IMR-90 (cell line): Measurements from ENCODE around the gene ABHD12. TPM values are rescaled to one million over a fixed set of nuclear protein-coding genes. Genes with fewer than 3 reads are reported as not detected.

Source experiments
- ATAC-seq: fragments of 200-7000 bp; cut with Tn5 transposase; 2 replicates; pipeline ENCODE4 v1.9.1; 2020; ENCODE audit warnings: low read depth, mild to moderate bottlenecking, moderate library complexity
- BruUV-seq: library from RNA; stranded (reverse); fragments of 400-500 nt; replicated peaks from 2 replicates; lab custom pipeline; 2021; lab: Mats Ljungman, UMichigan
- CTCF ChIA-PET: fragments of 300-600 bp; formaldehyde crosslinking; extraction: SDS; loops from one replicate; lab custom pipeline; 2021; ENCODE audit warnings: antibody characterized with exemption; lab: Yijun Ruan, JAX
- POLR2A ChIA-PET: fragments of 300-600 bp; sonication (Branson Sonifier 250); formaldehyde crosslinking; loops from one replicate; lab custom pipeline; 2022; ENCODE audit warnings: antibody characterized with exemption; ENCODE audit not compliant: unreplicated experiment; lab: Charles Lee
- DNase-seq: peaks from one replicate; pipeline ENCODE4 v3.0.0; 2013
- H2AFZ ChIP-seq: replicated peaks from 2 replicates; pipeline ENCODE3; 2013; ENCODE audit warnings: low read length, mild to moderate bottlenecking; ENCODE audit not compliant: poor library complexity
- H2AK5ac ChIP-seq: 2 replicates; pipeline ENCODE4 v1.6.1; 2013; ENCODE audit warnings: low read depth, low read length, inconsistent platforms
- H2AK9ac ChIP-seq: replicated peaks from 2 replicates; pipeline ENCODE3; 2013; ENCODE audit warnings: mild to moderate bottlenecking, low read depth, low read length, moderate library complexity; ENCODE audit not compliant: poor library complexity
- H2BK120ac ChIP-seq: 2 replicates; pipeline ENCODE4 v1.6.1; 2013; ENCODE audit warnings: low read depth, low read length, inconsistent platforms
- H2BK15ac ChIP-seq: 3 replicates; pipeline ENCODE4 v1.6.1; 2013; ENCODE audit warnings: low read depth, low read length, inconsistent platforms
- H2BK20ac ChIP-seq: 2 replicates; pipeline ENCODE4 v1.6.1; 2013; ENCODE audit warnings: low read depth, mild to moderate bottlenecking, inconsistent platforms, low read length, moderate library complexity
- H2BK5ac ChIP-seq: 2 replicates; pipeline ENCODE4 v1.6.1; 2013; ENCODE audit warnings: mild to moderate bottlenecking, low read depth, low read length, inconsistent platforms; ENCODE audit not compliant: poor library complexity, severe bottlenecking
- H3K14ac ChIP-seq: replicated peaks from 2 replicates; pipeline ENCODE4 v1.6.1; 2013; ENCODE audit warnings: low read depth, low read length, inconsistent platforms
- H3K18ac ChIP-seq: 2 replicates; pipeline ENCODE4 v1.6.1; 2013; ENCODE audit warnings: low read depth, low read length, control low read depth
- H3K23ac ChIP-seq: 2 replicates; pipeline ENCODE4 v1.6.1; 2013; ENCODE audit warnings: low read depth, low read length, inconsistent platforms
- H3K27ac ChIP-seq: 2 replicates; pipeline ENCODE4 v1.5.1; 2013; ENCODE audit warnings: mild to moderate bottlenecking, control low read depth, low read length; ENCODE audit not compliant: insufficient read depth
- H3K27me3 ChIP-seq: 2 replicates; pipeline ENCODE4 v1.6.1; 2013; ENCODE audit warnings: low read length; ENCODE audit not compliant: control insufficient read depth, insufficient read depth
- H3K36me3 ChIP-seq: 2 replicates; pipeline ENCODE4 v1.6.1; 2013; ENCODE audit warnings: low read length, mixed read lengths; ENCODE audit not compliant: control insufficient read depth, insufficient read depth
- H3K4ac ChIP-seq: 2 replicates; pipeline ENCODE4 v1.6.1; 2013; ENCODE audit warnings: low read depth, low read length, inconsistent platforms
- H3K4me1 ChIP-seq: 2 replicates; pipeline ENCODE4 v1.6.1; 2013; ENCODE audit warnings: low read length, mixed read lengths; ENCODE audit not compliant: control insufficient read depth, insufficient read depth
- H3K4me2 ChIP-seq: 2 replicates; pipeline ENCODE4 v1.6.1; 2013; ENCODE audit warnings: low read depth, mild to moderate bottlenecking, control low read depth, low read length, moderate library complexity
- H3K4me3 ChIP-seq: 2 replicates; pipeline ENCODE4 v1.5.1; 2013; ENCODE audit warnings: low read depth, mild to moderate bottlenecking, control low read depth, low read length, moderate library complexity; ENCODE audit not compliant: insufficient read depth
- H3K56ac ChIP-seq: 2 replicates; pipeline ENCODE4 v1.6.1; 2013; ENCODE audit warnings: low read length, inconsistent platforms; ENCODE audit not compliant: insufficient read depth; ENCODE audit errors: extremely low read depth
- H3K79me1 ChIP-seq, 2 experiments: 2 replicates each; pipeline ENCODE4 v1.6.1; 2013; ENCODE audit warnings: low read length in 2 of 2, inconsistent platforms in 1 of 2, low read depth in 1 of 2
- H3K9ac ChIP-seq: 2 replicates; pipeline ENCODE4 v1.6.1; 2013; ENCODE audit warnings: low read depth, low read length, control low read depth
- H3K9me1 ChIP-seq: 2 replicates; pipeline ENCODE4 v1.6.1; 2013; ENCODE audit warnings: low read length, inconsistent platforms; ENCODE audit not compliant: insufficient read depth
- H3K9me3 ChIP-seq: 2 replicates; pipeline ENCODE4 v1.6.1; 2013; ENCODE audit warnings: low read length; ENCODE audit not compliant: control insufficient read depth, insufficient read depth
- H4K20me1 ChIP-seq: 2 replicates; pipeline ENCODE4 v1.6.1; 2013; ENCODE audit warnings: low read length, inconsistent platforms; ENCODE audit not compliant: insufficient read depth
- H4K5ac ChIP-seq: 2 replicates; pipeline ENCODE4 v1.6.1; 2013; ENCODE audit warnings: mild to moderate bottlenecking, low read depth, low read length, control low read depth
- H4K8ac ChIP-seq, 2 experiments: 2 replicates each; pipeline ENCODE4 v1.6.1; 2013; ENCODE audit warnings: low read depth in 2 of 2, low read length in 2 of 2, control low read depth in 1 of 2, inconsistent platforms in 1 of 2
- H4K91ac ChIP-seq: 2 replicates; pipeline ENCODE4 v1.6.1; 2013; ENCODE audit warnings: low read depth, low read length, inconsistent platforms; ENCODE audit not compliant: insufficient read depth
- BHLHE40 ChIP-seq: fragments of 150-350 bp; IDR thresholded peaks from 2 replicates; pipeline ENCODE4 v1.6.1; 2016; ENCODE audit warnings: mild to moderate bottlenecking, low read depth, low read length
- CEBPB ChIP-seq: IDR thresholded peaks from 2 replicates; pipeline ENCODE4 v1.6.1; 2012; ENCODE audit warnings: low read depth, low read length, improper control_type of control experiment
- CHD1 ChIP-seq: IDR thresholded peaks from 2 replicates; pipeline ENCODE4 v1.6.1; 2012; ENCODE audit warnings: low read depth, low read length, improper control_type of control experiment
- CTCF ChIP-seq: conservative IDR thresholded peaks from 2 replicates; pipeline ENCODE4 v1.5.1; 2012; ENCODE audit warnings: mild to moderate bottlenecking, low read depth, low read length, improper control_type of control experiment
- ELK1 ChIP-seq: fragments of 150-350 bp; IDR thresholded peaks from 2 replicates; pipeline ENCODE4 v1.6.1; 2016; ENCODE audit warnings: low read depth, mild to moderate bottlenecking, low read length, moderate library complexity, borderline replicate concordance
- MAFK ChIP-seq: IDR thresholded peaks from 2 replicates; pipeline ENCODE4 v1.6.1; 2012; ENCODE audit warnings: low read depth, low read length, improper control_type of control experiment
- NFE2L2 ChIP-seq: fragments of 150-350 bp; IDR thresholded peaks from 2 replicates; pipeline ENCODE4 v1.6.1; 2016; ENCODE audit warnings: low read depth, mild to moderate bottlenecking, low read length
- POLR2A ChIP-seq: IDR thresholded peaks from 2 replicates; pipeline ENCODE4 v1.6.1; 2012; ENCODE audit warnings: mild to moderate bottlenecking, low read depth, low read length
- RAD21 ChIP-seq: IDR thresholded peaks from 2 replicates; pipeline ENCODE4 v1.6.1; 2012; ENCODE audit warnings: low read length, improper control_type of control experiment
- RCOR1 ChIP-seq: IDR thresholded peaks from 2 replicates; pipeline ENCODE4 v1.6.1; 2012; ENCODE audit warnings: mild to moderate bottlenecking, low read length, improper control_type of control experiment; ENCODE audit not compliant: insufficient replicate concordance
- SMC3 ChIP-seq: fragments of 150-350 bp; IDR thresholded peaks from 2 replicates; pipeline ENCODE4 v1.6.1; 2016; ENCODE audit warnings: low read depth, mild to moderate bottlenecking, antibody characterized with exemption, low read length, moderate library complexity
- WGBS, 2 experiments: methylation state at CpG; one replicate each; pipeline versions ENCODE4 v1.1.5 to v1.1.7; 2013; ENCODE audit warnings: missing lambda C conversion rate in 2 of 2; ENCODE audit not compliant: insufficient read length in 1 of 2; ENCODE audit errors: extremely low coverage in 2 of 2; 5-methylcytosine and 5-hydroxymethylcytosine counted together
- dilution Hi-C: fragments of 300-500 bp; cut with HindIII; formaldehyde crosslinking; loops from one replicate; pipeline ENCODE4 v1.14.3; 2018; ENCODE audit warnings: low sequenced_read_pairs; ENCODE audit not compliant: unreplicated experiment
- in situ Hi-C: fragments of 300-500 bp; cut with MboI; formaldehyde crosslinking; loops from 3 replicates; pipeline ENCODE4 v1.14.3; 2019; ENCODE audit warnings: low sequenced_read_pairs, inconsistent platforms, mixed read lengths
- intact Hi-C: fragments of 100-400 bp; cut with micrococcal nuclease; formaldehyde crosslinking; loops from 2 replicates; pipeline ENCODE4 v1.10.0; 2022
- polyA plus RNA-seq, 3 experiments: library from polyadenylated mRNA; depleted of rRNA; stranded (reverse); fragments of >200 nt; gene quantifications; 2 replicates each; pipeline ENCODE4 v1.2.3, GENCODE V29; 2012; ENCODE audit warnings: low replicate concordance in 1 of 3
- total RNA-seq: library from RNA; depleted of rRNA; stranded (reverse); fragments of >200 nt; gene quantifications from 2 replicates; pipeline ENCODE4 v1.2.3, GENCODE V29; 2012

Gene ABHD12
- total and polyA plus RNA-seq, 2 of the 4 experiments (the other 2 are of a cell fraction) = 80.7 to 108 TPM

GRCh38 chr20:25424536-25424935, 33.9 kb upstream of the ABHD12 start:
- Histone ChIP-seq H2BK20ac (no peak overlapping the region), H3K9me1 (no peaks in the 10 kb centered on the region), H2AK5ac (no peak overlapping the region), H4K20me1 (no peaks in the 10 kb centered on the region), H3K4ac (no peak overlapping the region), H2AK9ac (no peak overlapping the region), H3K27me3 (no peaks in the 10 kb centered on the region), H2BK15ac (no peak overlapping the region), H3K9me3 (no peaks in the 10 kb centered on the region), H3K4me1 (no peaks in the 10 kb centered on the region), H3K23ac (no peak overlapping the region), H3K14ac (no peak overlapping the region), H3K18ac (no peak overlapping the region), H2AFZ (no peak overlapping the region), H3K36me3 (no peaks in the 10 kb centered on the region), H3K56ac (no peak overlapping the region), H3K9ac (no peak overlapping the region), H3K27ac (no peak overlapping the region), H4K5ac (no peak overlapping the region), H4K91ac (no peak overlapping the region), H3K4me2 (no peak overlapping the region), H2BK5ac (no peak overlapping the region), H2BK120ac (no peak overlapping the region), H3K79me1 (peaks cover 5 to 12% of the 10 kb centered on the region in 2 experiments; a peak in 2 of 4 replicates), H3K4me3 (no peak overlapping the region), H4K8ac (no peak overlapping the region)
- WGBS, 2 experiments = no CpG with 5 or more reads among the region's 3 CpGs
- ChIA-PET CTCF (no interaction called here), POLR2A (no interaction called here)
- ATAC-seq = no peak
- dilution Hi-C loops (no loop called here), in situ Hi-C loops (loop anchor here (25.0 kb wide), 1 partner anchor 1787 kb away; the partner anchor contains the start of gene CST3), intact Hi-C loops (loop anchor here (10.0 kb wide), 1 partner anchor 200 kb away; the partner anchor contains the start of gene NANP)
- no TSS peak for BruUV-seq
- DNase-seq = no peak
- TF ChIP-seq BHLHE40 (no peak), ELK1 (no peak), CEBPB (no peak), NFE2L2 (no peak), SMC3 (no peak), MAFK (no peak), CTCF (no peak), RCOR1 (no peak), RAD21 (no peak), CHD1 (no peak), POLR2A (no peak)
